ENCODE measurements around the gene CELSR2. TPM values are rescaled to one million over a fixed set of nuclear protein-coding genes. Genes with fewer than 3 reads are reported as not detected.

CELSR2 gene
- total and polyA plus RNA-seq, 8 donors, result 0.76 to 18.7 (median 6.2) TPM

- Histone ChIP-seq H3K4me1 (peaks cover 4 to 11% (median 9%) of the 10 kb centered on the region in 4 donors), H3K9me3 (no peaks in the 10 kb centered on the region), H3K36me3 (peaks cover 84 to 95% (median 93%) of the 10 kb centered on the region in 4 donors), H3K4me3 (no peak overlapping the region), H3K27me3 (no peaks in the 10 kb centered on the region), H3K27ac (no peak overlapping the region)
- no peak for TF ChIP-seq EP300 (IDR thresholded peaks at IDR 0.05)
- 94 to 97% (median 96%) methylated on average over 7 of the region's 7 CpGs for WGBS, 5 donors
- DNase-seq, result no peak
- intact Hi-C loops (cut with DNase I; ENCODE audit: low total_unique reads), result no loop called here
Measured at GRCh38 chr1:109235137-109235536, 14.2 kb upstream of the CELSR2 start.

- no peaks in the 10 kb centered on the region for H3K9me3 ChIP-seq
- no peak for DNase-seq
- H3K27me3 ChIP-seq, result peaks cover 0 to 8% (median 0%) of the 10 kb centered on the region in 3 donors
- peaks cover 61 to 71% (median 69%) of the 10 kb centered on the region in 4 donors for H3K36me3 ChIP-seq
- intact Hi-C loops (cut with DNase I; ENCODE audit: low total_unique reads), result no loop called here
- H3K4me3 ChIP-seq, result no peak overlapping the region
- TF ChIP-seq EP300 (IDR thresholded peaks at IDR 0.05) (no peak), CTCF (IDR thresholded peaks at IDR 0.05) (no peak), POLR2A (IDR thresholded peaks at IDR 0.05) (no peak), POLR2AphosphoS5 (IDR thresholded peaks at IDR 0.05) (no peak)
- WGBS, 5 donors, result 89 to 100% (median 94%) methylated on average over 3 of the region's 3 CpGs
- H3K4me1 ChIP-seq, result peaks cover 22 to 34% (median 32%) of the 10 kb centered on the region in 4 donors
- no peak overlapping the region for H3K27ac ChIP-seq
Measured at GRCh38 chr1:109237512-109237911, 11.8 kb upstream of the CELSR2 start.

GRCh38 chr1:109238382-109238781 lies 11.0 kb upstream of the CELSR2 start:
- Histone ChIP-seq H3K4me3 (no peak overlapping the region), H3K27ac (no peak overlapping the region), H3K4me1 (peaks cover 22 to 36% (median 33%) of the 10 kb centered on the region in 4 donors), H3K9me3 (no peaks in the 10 kb centered on the region), H3K27me3 (peaks cover 0 to 10% (median 0%) of the 10 kb centered on the region in 3 donors), H3K36me3 (peaks cover 53 to 63% (median 61%) of the 10 kb centered on the region in 4 donors)
- no peak for DNase-seq
- intact Hi-C loops (cut with DNase I; ENCODE audit: low total_unique reads), result no loop called here
- TF ChIP-seq EP300 (IDR thresholded peaks at IDR 0.05), result no peak
- TF ChIP-seq POLR2AphosphoS5 (IDR thresholded peaks at IDR 0.05), result no peak
- TF ChIP-seq CTCF (IDR thresholded peaks at IDR 0.05), result no peak
- no peak for TF ChIP-seq POLR2A (IDR thresholded peaks at IDR 0.05)
- WGBS, 5 donors, result 80 to 100% (median 89%) methylated on average over 2 of the region's 2 CpGs

- Histone ChIP-seq H3K4me1 (peaks cover 22 to 36% (median 33%) of the 10 kb centered on the region in 4 donors), H3K9me3 (no peaks in the 10 kb centered on the region), H3K27me3 (peaks cover 0 to 10% (median 0%) of the 10 kb centered on the region in 3 donors), H3K4me3 (no peak overlapping the region), H3K36me3 (peaks cover 49 to 56% (median 54%) of the 10 kb centered on the region in 4 donors), H3K27ac (peak overlapping the region in 1 of 5 donors; percentile 59)
- TF ChIP-seq POLR2A (IDR thresholded peaks at IDR 0.05), result no peak
- DNase-seq, result no peak
- intact Hi-C loops (cut with DNase I; ENCODE audit: low total_unique reads), result no loop called here
- WGBS, 5 donors, result 64 to 77% (median 72%) methylated on average over 5 of the region's 5 CpGs
Measured at GRCh38 chr1:109239047-109239408, 10.3 kb upstream of the CELSR2 start.

- H3K4me1 ChIP-seq, result peaks cover 22 to 36% (median 33%) of the 10 kb centered on the region in 4 donors
- intact Hi-C loops (cut with DNase I; ENCODE audit: low total_unique reads), result no loop called here
- DNase-seq, result peak in 1 of 2 donors; percentile 66
- WGBS, 5 donors, result 39 to 63% (median 51%) methylated on average over 6 of the region's 6 CpGs
- TF ChIP-seq POLR2A (IDR thresholded peaks at IDR 0.05), result no peak
- TF ChIP-seq EP300 (IDR thresholded peaks at IDR 0.05), result no peak
- TF ChIP-seq CTCF (IDR thresholded peaks at IDR 0.05), result peak in 5 of 7 experiments; percentile 28 to 48 (median 34)
- peak in 1 of 3 donors; percentile 3 for TF ChIP-seq POLR2AphosphoS5 (IDR thresholded peaks at IDR 0.05)
- H3K4me3 ChIP-seq, result no peak overlapping the region
- H3K27me3 ChIP-seq, result peaks cover 0 to 10% (median 0%) of the 10 kb centered on the region in 3 donors
- H3K27ac ChIP-seq, result peak overlapping the region; percentile 7 to 59 (median 56)
- no peaks in the 10 kb centered on the region for H3K9me3 ChIP-seq
- H3K36me3 ChIP-seq, result peaks cover 44 to 51% (median 49%) of the 10 kb centered on the region in 4 donors
Measured at GRCh38 chr1:109239409-109240068, 9.8 kb upstream of the CELSR2 start.

Measured in stomach (tissue), 9 donors.